Neural crest cell (in vitro differentiated cells): ENCODE results near the gene CHCHD1. TPM values are rescaled to one million over a fixed set of nuclear protein-coding genes. Genes with fewer than 3 reads are reported as not detected.

Experiments
- DNase-seq: peaks from one replicate; pipeline ENCODE4 v3.0.0; 2021; ENCODE audit warnings: low read depth, mixed read lengths, low spot score
- H3K27ac Mint-ChIP-seq: one replicate; pipeline ENCODE4 v1.8.0; 2021; ENCODE audit warnings: mild to moderate bottlenecking, mixed read lengths; ENCODE audit not compliant: unreplicated experiment
- H3K27me3 Mint-ChIP-seq: 2 replicates; pipeline ENCODE4 v1.8.0; 2021; ENCODE audit warnings: low read depth, mild to moderate bottlenecking, mixed read lengths
- H3K36me3 Mint-ChIP-seq: 2 replicates; pipeline ENCODE4 v1.8.0; 2021; ENCODE audit warnings: low read depth, mild to moderate bottlenecking, mixed read lengths
- H3K4me1 Mint-ChIP-seq: 2 replicates; pipeline ENCODE4 v1.8.0; 2021; ENCODE audit warnings: mixed read lengths
- H3K4me3 Mint-ChIP-seq: one replicate; pipeline ENCODE4 v1.8.0; 2021; ENCODE audit warnings: mild to moderate bottlenecking, mixed read lengths
- H3K9me3 Mint-ChIP-seq: 2 replicates; pipeline ENCODE4 v1.8.0; 2021; ENCODE audit warnings: mixed read lengths
- CTCF ChIP-seq: fragments of 200-600 bp; sonication (generic); conservative IDR thresholded peaks from 2 replicates; pipeline ENCODE4 v1.5.0; 2021; ENCODE audit warnings: antibody characterized with exemption, mild to moderate bottlenecking
- total RNA-seq: library from RNA; stranded (reverse); gene quantifications from 2 replicates; pipeline ENCODE4 v1.2.1, GENCODE V29; 2021

The CHCHD1 gene
- total RNA-seq, 1 donor from 2014 or later, result 34.8 TPM

DNA sequence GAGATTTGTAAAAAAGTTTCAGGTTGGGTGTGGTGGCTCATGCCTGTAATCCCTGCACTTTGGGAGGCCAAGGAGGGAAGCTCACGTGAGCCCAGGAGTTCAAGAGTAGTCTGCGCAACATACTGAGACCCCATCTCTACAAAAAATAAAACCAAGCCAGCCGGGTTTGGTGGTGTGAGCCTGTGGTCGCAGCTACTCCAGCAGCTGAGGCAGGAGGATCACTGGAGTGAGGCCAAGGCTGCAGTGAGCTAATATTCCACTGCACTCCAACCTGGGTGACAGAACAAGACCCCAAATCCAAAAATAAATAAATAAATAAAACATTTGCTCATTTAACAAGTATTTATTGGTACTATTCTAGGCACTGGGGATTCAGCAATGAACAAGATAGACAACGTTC, 1.5 kb upstream of the CHCHD1 start:
- no peak for TF ChIP-seq CTCF
- no peaks in the 10 kb centered on the region for H3K27me3 Mint-ChIP-seq
- peaks cover 5% of the 10 kb centered on the region for H3K36me3 Mint-ChIP-seq
- peak overlapping the region; percentile 99 for H3K4me3 Mint-ChIP-seq
- peak overlapping the region; percentile 43 for H3K27ac Mint-ChIP-seq
- H3K4me1 Mint-ChIP-seq, result peaks cover 48% of the 10 kb centered on the region
- no peaks in the 10 kb centered on the region for H3K9me3 Mint-ChIP-seq
- DNase-seq, result no peak

DNA sequence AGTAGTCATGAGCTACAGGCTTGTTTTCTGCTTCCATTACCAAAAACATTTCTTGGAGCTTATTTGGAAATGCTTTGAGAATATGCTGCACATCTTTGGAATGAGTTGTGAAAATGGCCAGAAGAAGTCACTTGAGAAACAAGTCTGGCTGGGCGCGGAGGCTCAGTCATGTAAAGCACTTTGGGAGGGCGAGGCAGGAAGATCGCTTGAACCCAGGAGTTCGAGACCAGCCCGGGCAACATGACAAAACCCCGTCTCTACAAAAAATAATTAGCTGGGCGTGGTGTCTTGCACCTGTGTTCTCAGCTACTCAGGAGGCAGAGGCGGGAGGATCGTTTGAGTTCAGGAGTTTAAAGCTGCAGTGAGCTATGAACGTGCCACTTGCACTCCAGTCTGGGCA, 882 bp upstream of the CHCHD1 start:
- peak overlapping the region; percentile 99 for H3K4me3 Mint-ChIP-seq
- peaks cover 5% of the 10 kb centered on the region for H3K36me3 Mint-ChIP-seq
- peaks cover 43% of the 10 kb centered on the region for H3K4me1 Mint-ChIP-seq
- DNase-seq, result no peak
- H3K27ac Mint-ChIP-seq, result no peak overlapping the region
- no peak for TF ChIP-seq CTCF
- no peaks in the 10 kb centered on the region for H3K9me3 Mint-ChIP-seq
- no peaks in the 10 kb centered on the region for H3K27me3 Mint-ChIP-seq

DNA sequence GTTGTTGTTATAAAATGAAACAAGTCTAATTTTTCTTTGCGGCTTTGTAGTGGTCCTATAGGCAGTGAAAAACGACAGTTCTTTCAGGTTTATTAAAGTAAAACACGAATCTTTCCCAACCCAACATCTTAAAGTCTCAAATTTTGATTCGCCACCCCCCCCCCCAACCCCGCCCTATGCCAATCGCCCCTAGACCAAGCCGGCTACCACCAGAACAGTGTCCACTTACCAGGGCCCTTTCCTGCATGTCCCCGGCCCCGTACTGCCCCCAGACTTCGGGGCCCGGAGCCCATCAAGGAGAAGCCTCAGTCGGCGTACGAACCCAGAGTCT, 335 bp upstream of the CHCHD1 start:
- no peak for TF ChIP-seq CTCF
- H3K4me1 Mint-ChIP-seq, result peaks cover 48% of the 10 kb centered on the region
- peaks cover 5% of the 10 kb centered on the region for H3K36me3 Mint-ChIP-seq
- H3K9me3 Mint-ChIP-seq, result no peaks in the 10 kb centered on the region
- DNase-seq, result no peak
- H3K4me3 Mint-ChIP-seq, result peak overlapping the region; percentile 99
- no peaks in the 10 kb centered on the region for H3K27me3 Mint-ChIP-seq
- peak overlapping the region; percentile 99 for H3K27ac Mint-ChIP-seq

DNA sequence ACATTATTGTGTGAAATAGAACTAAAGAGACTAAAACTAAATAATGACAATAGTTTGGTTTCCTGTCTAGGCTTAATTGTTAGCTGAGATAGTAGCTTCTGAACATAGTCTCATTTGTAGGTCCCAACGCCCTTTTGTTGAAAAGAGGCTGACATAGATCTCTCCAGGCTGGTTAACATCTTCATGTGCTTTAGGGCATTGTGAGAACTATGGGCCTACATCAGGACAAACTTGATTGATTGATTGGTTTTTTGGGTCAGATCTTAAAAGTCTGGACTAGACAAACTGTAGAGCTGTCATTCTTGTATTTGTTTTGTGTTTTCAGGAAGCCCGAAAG, 869 bp downstream of the CHCHD1 start:
- peak overlapping the region; percentile 99 for H3K27ac Mint-ChIP-seq
- H3K4me1 Mint-ChIP-seq, result peaks cover 56% of the 10 kb centered on the region
- peaks cover 3% of the 10 kb centered on the region for H3K36me3 Mint-ChIP-seq
- no peak for DNase-seq
- H3K9me3 Mint-ChIP-seq, result no peaks in the 10 kb centered on the region
- H3K4me3 Mint-ChIP-seq, result peak overlapping the region; percentile 99
- no peak for TF ChIP-seq CTCF
- no peaks in the 10 kb centered on the region for H3K27me3 Mint-ChIP-seq

DNA sequence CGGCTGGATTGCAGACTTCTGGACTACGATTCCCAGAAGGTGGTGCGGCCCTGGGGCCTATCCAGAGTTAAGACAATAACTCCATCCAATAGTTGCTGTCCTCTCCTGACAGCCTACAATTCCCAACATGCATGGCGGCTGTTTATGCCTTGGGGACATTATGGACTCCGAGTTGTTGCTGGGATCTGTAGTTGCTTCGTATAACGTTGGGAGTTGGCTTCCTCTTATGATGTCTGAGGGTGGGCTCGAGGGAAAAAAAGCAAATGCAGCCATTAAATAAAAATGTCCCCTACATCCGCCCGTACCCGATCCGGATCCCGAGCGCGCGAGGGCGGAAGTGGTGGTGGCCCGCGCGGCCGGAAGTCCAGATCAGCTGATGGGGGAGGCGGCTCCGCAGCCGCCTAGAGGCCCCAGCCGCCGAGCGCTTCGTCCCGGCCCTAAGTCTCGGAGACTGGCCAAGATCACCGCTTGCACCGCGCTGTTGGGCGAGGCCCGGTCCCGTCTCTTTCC, 3.4 kb downstream of the CHCHD1 start, which contains the start of gene ZSWIM8:
TSS of gene ZSWIM8 (plus strand) at position 396 of the 510 bp plus-strand sequence. CDS start 273 bp downstream, outside the sequence.
- peaks cover 4% of the 10 kb centered on the region for H3K36me3 Mint-ChIP-seq
- no peak for TF ChIP-seq CTCF
- peak within 1 kb of the TSS; percentile 100 for H3K4me3 Mint-ChIP-seq
- no peaks in the 10 kb centered on the region for H3K9me3 Mint-ChIP-seq
- peaks cover 67% of the 10 kb centered on the region for H3K4me1 Mint-ChIP-seq
- H3K27ac Mint-ChIP-seq, result peak within 1 kb of the TSS; percentile 97
- H3K27me3 Mint-ChIP-seq, result no peaks in the 10 kb centered on the region
- DNase-seq, result peak; percentile 71
